SK-N-SH (cell line): ENCODE data around the gene PHF20. TPM values are rescaled to one million over a fixed set of nuclear protein-coding genes. Genes with fewer than 3 reads are reported as not detected.
A peak's percentile ranks its signal among the peaks of the same experiment; 100 is the strongest.

Experiments
- CTCF ChIA-PET: fragments of 300-600, 350-600 bp; formaldehyde crosslinking; extraction: SDS; loops from one replicate; lab custom pipeline; 2021; lab: Yijun Ruan, JAX
- POLR2A ChIA-PET: fragments of 350-600 bp; sonication (Branson Sonifier 250); formaldehyde crosslinking; extraction: SDS; loops from one replicate; lab custom pipeline; 2020; ENCODE audit warnings: antibody characterized with exemption, inconsistent platforms; lab: Yijun Ruan, JAX
- DNase-seq: peaks from one replicate; pipeline ENCODE4 v3.0.0; 2012
- H2AFZ ChIP-seq: fragments of 200-600 bp; sonication (generic); 2 replicates; pipeline ENCODE4 v1.8.1; 2016; ENCODE audit warnings: antibody characterized with exemption, mild to moderate bottlenecking, low read depth
- H3F3A ChIP-seq: fragments of 200-600 bp; sonication (generic); replicated peaks from 2 replicates; pipeline ENCODE3; 2016; ENCODE audit warnings: antibody characterized with exemption, mild to moderate bottlenecking; ENCODE audit not compliant: insufficient read depth
- H3K27ac ChIP-seq, 2 experiments: fragments of 200-500 bp in 1 of 2; fragments of 200-600 bp in 1 of 2; sonication (Bioruptor generic) in 1 of 2; sonication (generic), shearing (Covaris generic) in 1 of 2; 2 replicates each; pipeline versions ENCODE4 v1.5.1 to v1.6.1; 2014 to 2016; ENCODE audit warnings: low read depth in 2 of 2, inconsistent platforms in 1 of 2, low read length in 1 of 2, mild to moderate bottlenecking in 1 of 2, mixed read lengths in 1 of 2
- H3K27me3 ChIP-seq: fragments of 200-600 bp; sonication (generic), shearing (Covaris generic); 2 replicates; pipeline ENCODE4 v1.6.1; 2016; ENCODE audit warnings: mixed run types; ENCODE audit not compliant: insufficient read depth
- H3K36me3 ChIP-seq, 2 experiments: fragments of 200-500 bp in 1 of 2; fragments of 200-600 bp in 1 of 2; sonication (Bioruptor generic) in 1 of 2; sonication (generic) in 1 of 2; replicated peaks in 1 of 2; 2 replicates each; pipeline versions ENCODE3 to v1.5.1; 2014 to 2016; ENCODE audit warnings: low read length in 1 of 2, mild to moderate bottlenecking in 1 of 2; ENCODE audit not compliant: insufficient read depth in 2 of 2, control insufficient read depth in 1 of 2
- H3K4me1 ChIP-seq, 2 experiments: fragments of 200-500 bp in 1 of 2; fragments of 200-600 bp in 1 of 2; sonication (Bioruptor generic) in 1 of 2; sonication (generic), shearing (Covaris generic) in 1 of 2; 2 replicates each; pipeline versions ENCODE4 v1.5.1 to v1.6.1; 2014 to 2016; ENCODE audit warnings: low read depth in 1 of 2, low read length in 1 of 2, mixed run types in 1 of 2; ENCODE audit not compliant: insufficient read depth in 2 of 2, control insufficient read depth in 1 of 2
- H3K4me2 ChIP-seq: fragments of 200-600 bp; sonication (generic), shearing (Covaris generic); 2 replicates; pipeline ENCODE4 v1.6.1; 2017; ENCODE audit warnings: mixed run types
- H3K4me3 ChIP-seq, 2 experiments: fragments of 200-500 bp in 1 of 2; fragments of 200-600 bp in 1 of 2; sonication (Bioruptor generic) in 1 of 2; sonication (generic), shearing (Covaris generic) in 1 of 2; 2 replicates each; pipeline versions ENCODE4 v1.5.1 to v1.8.1; 2014 to 2016; ENCODE audit warnings: low read depth in 2 of 2, inconsistent platforms in 1 of 2, low read length in 1 of 2, mild to moderate bottlenecking in 1 of 2, mixed read lengths in 1 of 2, moderate library complexity in 1 of 2
- H3K79me2 ChIP-seq: fragments of 200-600 bp; sonication (generic); 2 replicates; pipeline ENCODE4 v1.8.1; 2017; ENCODE audit warnings: mild to moderate bottlenecking; ENCODE audit not compliant: insufficient read depth
- H3K9ac ChIP-seq: fragments of 200-600 bp; sonication (generic); 2 replicates; pipeline ENCODE4 v1.6.1; 2017; ENCODE audit warnings: mixed run types
- H3K9me2 ChIP-seq: fragments of 200-600 bp; sonication (generic); 2 replicates; pipeline ENCODE4 v1.6.1; 2017; ENCODE audit warnings: mixed run types
- H3K9me3 ChIP-seq: fragments of 200-600 bp; sonication (generic); 2 replicates; pipeline ENCODE4 v1.6.1; 2017; ENCODE audit warnings: mixed run types, mild to moderate bottlenecking, moderate library complexity
- H4K20me1 ChIP-seq: fragments of 200-600 bp; sonication (generic); 2 replicates; pipeline ENCODE4 v1.6.1; 2017; ENCODE audit warnings: mild to moderate bottlenecking, mixed run types; ENCODE audit not compliant: insufficient read depth
- CHD2 ChIP-seq: fragments of 150-350 bp; IDR thresholded peaks from 2 replicates; pipeline ENCODE4 v1.6.1; 2018; ENCODE audit warnings: low read length; ENCODE audit not compliant: partially characterized antibody
- CTCF ChIP-seq: fragments of 200-600 bp; sonication (generic); IDR thresholded peaks from 2 replicates; pipeline ENCODE4 v1.6.1; 2017; ENCODE audit warnings: antibody characterized with exemption, mild to moderate bottlenecking, moderate library complexity
- EZH2phosphoT487 ChIP-seq: fragments of 200-600 bp; sonication (generic); IDR thresholded peaks from 2 replicates; pipeline ENCODE4 v1.6.1; 2017; ENCODE audit warnings: low read depth, mixed run types, mild to moderate bottlenecking, antibody characterized with exemption, moderate library complexity, borderline replicate concordance
- FOXJ3 ChIP-seq: sonication (generic); formaldehyde crosslinking; IDR thresholded peaks from 2 replicates; pipeline ENCODE4 v1.5.1; 2020; ENCODE audit warnings: mild to moderate bottlenecking, missing genetic modification reagents
- FOXM1 ChIP-seq: IDR thresholded peaks from 2 replicates; pipeline ENCODE4 v1.4.0; 2012; ENCODE audit warnings: low read depth, mild to moderate bottlenecking
- IRF3 ChIP-seq: fragments of 150-350 bp; IDR thresholded peaks from 2 replicates; pipeline ENCODE4 v1.6.1; 2016; ENCODE audit warnings: mild to moderate bottlenecking, low read depth, low read length
- MXI1 ChIP-seq: IDR thresholded peaks from 2 replicates; pipeline ENCODE4 v1.6.1; 2012; ENCODE audit warnings: mild to moderate bottlenecking, low read depth, low read length, improper control_type of control experiment
- RFX5 ChIP-seq: IDR thresholded peaks from 2 replicates; pipeline ENCODE4 v1.6.1; 2012; ENCODE audit warnings: mild to moderate bottlenecking, improper control_type of control experiment, low read length
- USF1 ChIP-seq: IDR thresholded peaks from 2 replicates; pipeline ENCODE4 v1.4.0; 2012; ENCODE audit warnings: low read depth, borderline replicate concordance
- WGBS: methylation state at CpG from one replicate; pipeline ENCODE4 v1.1.6; 2017; ENCODE audit warnings: low lambda C conversion rate; 5-methylcytosine and 5-hydroxymethylcytosine counted together
- polyA plus RNA-seq, 3 experiments: library from polyadenylated mRNA; depleted of rRNA; stranded (reverse); fragments of >200 nt; gene quantifications; 2 replicates each; pipeline ENCODE4 v1.2.3, GENCODE V29; 2012

The PHF20 gene
- polyA plus RNA-seq, 1 of the 3 experiments (the other 2 are of a cell fraction): 23.8 TPM

GRCh38 chr20:35734777-35735649 is 36.8 kb upstream of the PHF20 start (continued):
- no peak for TF ChIP-seq CHD2
- TF ChIP-seq, all 33 proteins: peak for 0

GRCh38 chr20:35735826-35736470 is 35.9 kb upstream of the PHF20 start:
- peak overlapping the region; percentile 31; the same call in 1 of the 2 replicates for H3K4me2 ChIP-seq
- peaks cover 32% of the 10 kb centered on the region for H3F3A ChIP-seq
- peaks cover 100% of the 10 kb centered on the region for H3K79me2 ChIP-seq
- H3K9ac ChIP-seq: no peak overlapping the region
- H3K36me3 ChIP-seq: peaks cover 81 to 97% of the 10 kb centered on the region in 2 experiments
- DNase-seq: no peak
- H3K9me3 ChIP-seq: no peaks in the 10 kb centered on the region
- WGBS: 81% methylated on average over 7 of the region's 7 CpGs
- CTCF ChIA-PET: interaction anchor here (2.9 kb wide), 1 partner anchor 149 kb away, joined by 14 read pairs; no protein-coding TSS in a partner anchor
- no peak for TF ChIP-seq CTCF
- TF ChIP-seq RFX5: no peak
- no peak for TF ChIP-seq EZH2phosphoT487
- TF ChIP-seq FOXJ3: no peak
- no peak for TF ChIP-seq FOXM1
- no peak for TF ChIP-seq USF1
- no peak for TF ChIP-seq IRF3
- no peak for TF ChIP-seq MXI1
- no peaks in the 10 kb centered on the region for H3K9me2 ChIP-seq
- POLR2A ChIA-PET: interaction anchor here (1.2 kb wide), 1 partner anchor 19 kb away, joined by 4 read pairs; no protein-coding TSS in a partner anchor
- H3K27ac ChIP-seq: no peak overlapping the region
- H2AFZ ChIP-seq: no peak overlapping the region
- H3K27me3 ChIP-seq: no peaks in the 10 kb centered on the region
- H3K4me3 ChIP-seq: no peak overlapping the region
- peaks cover 14 to 24% of the 10 kb centered on the region in 2 experiments; a peak in 3 of 4 replicates for H3K4me1 ChIP-seq
- peaks cover 100% of the 10 kb centered on the region for H4K20me1 ChIP-seq
